ENCODE results near the gene MARK2.

The MARK2 gene

GRCh38 chr11:63853476-63853875, 14.6 kb downstream of the MARK2 start:
- no peak for TF ChIP-seq EZH2 (optimal IDR thresholded peaks at IDR 0.05; ENCODE audit: low read depth, low read length)
- TF ChIP-seq CTCF (IDR thresholded peaks at IDR 0.05; ENCODE audit: low read length), result no peak
- no peak for TF ChIP-seq EZH2phosphoT487 (IDR thresholded peaks at IDR 0.05; ENCODE audit: low read length)
- Histone ChIP-seq H3K9me3 (replicated peaks; ENCODE audit: insufficient read depth, low read length) (no peaks in the 10 kb centered on the region), H3K4me2 (ENCODE audit: low read depth, low read length) (no peak overlapping the region), H3K36me3 (replicated peaks; ENCODE audit: insufficient read depth, low read length) (no peaks in the 10 kb centered on the region), H3K27me3 (replicated peaks; ENCODE audit: insufficient read depth, low read length) (no peaks in the 10 kb centered on the region), H3K27ac (ENCODE audit: low read length) (no peak overlapping the region), H3F3A (ENCODE audit: insufficient read depth, low read length) (peaks cover 14% of the 10 kb centered on the region), H3K9me2 (replicated peaks; ENCODE audit: insufficient read depth, low read length) (no peaks in the 10 kb centered on the region), H3K4me1 (ENCODE audit: low read length) (peaks cover 18% of the 10 kb centered on the region), H3K9ac (ENCODE audit: low read length) (no peak overlapping the region), H2AFZ (ENCODE audit: low read length) (no peak overlapping the region), H3K79me2 (ENCODE audit: low read length) (peaks cover 92% of the 10 kb centered on the region), H3K4me3 (ENCODE audit: low read length) (no peak overlapping the region), H4K20me1 (ENCODE audit: insufficient read depth, low read length) (no peaks in the 10 kb centered on the region)
- DNase-seq, result no peak

- H3K79me2 ChIP-seq (ENCODE audit: low read length), result peaks cover 90% of the 10 kb centered on the region
- TF ChIP-seq CTCF (IDR thresholded peaks at IDR 0.05; ENCODE audit: low read length) (no peak), EZH2phosphoT487 (IDR thresholded peaks at IDR 0.05; ENCODE audit: low read length) (no peak)
These were observed 15.8 kb downstream of the MARK2 start for GRCh38 chr11:63854696-63855095.

DNA sequence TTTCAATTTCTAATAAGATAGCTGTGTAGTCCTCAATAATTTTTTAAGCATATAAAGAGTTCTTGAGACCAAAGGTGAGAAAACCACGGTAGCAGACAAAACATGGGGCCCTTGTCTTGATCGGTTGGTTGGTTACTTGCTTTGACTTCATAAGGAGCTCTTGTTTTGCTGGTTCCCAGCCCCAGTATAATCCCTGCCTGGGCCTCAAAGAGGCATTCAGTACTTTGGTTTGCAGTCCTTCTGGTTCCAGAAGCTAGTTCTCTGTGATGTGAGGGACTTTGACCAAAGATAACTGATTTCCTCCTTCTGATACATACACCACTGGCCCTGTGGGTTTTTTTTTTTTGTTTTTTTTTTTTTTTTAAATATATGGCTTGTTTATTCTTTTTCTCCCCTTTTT, 17.1 kb downstream of the MARK2 start:
- no peak for TF ChIP-seq EZH2phosphoT487 (IDR thresholded peaks at IDR 0.05; ENCODE audit: low read length)
- no peak for TF ChIP-seq EZH2 (optimal IDR thresholded peaks at IDR 0.05; ENCODE audit: low read depth, low read length)
- no peak for TF ChIP-seq CTCF (IDR thresholded peaks at IDR 0.05; ENCODE audit: low read length)
- no peak overlapping the region for H3K27ac ChIP-seq (ENCODE audit: low read length)
- peaks cover 88% of the 10 kb centered on the region for H3K79me2 ChIP-seq (ENCODE audit: low read length)
- H3F3A ChIP-seq (ENCODE audit: insufficient read depth, low read length), result peaks cover 9% of the 10 kb centered on the region
- H3K36me3 ChIP-seq (replicated peaks; ENCODE audit: insufficient read depth, low read length), result no peaks in the 10 kb centered on the region
- no peak overlapping the region for H2AFZ ChIP-seq (ENCODE audit: low read length)
- no peak overlapping the region for H3K9ac ChIP-seq (ENCODE audit: low read length)
- H3K9me3 ChIP-seq (replicated peaks; ENCODE audit: insufficient read depth, low read length), result no peaks in the 10 kb centered on the region
- H3K4me2 ChIP-seq (ENCODE audit: low read depth, low read length), result no peak overlapping the region
- H3K9me2 ChIP-seq (replicated peaks; ENCODE audit: insufficient read depth, low read length), result no peaks in the 10 kb centered on the region
- H4K20me1 ChIP-seq (ENCODE audit: insufficient read depth, low read length), result no peaks in the 10 kb centered on the region; the same call in 1 of the 2 replicates
- no peak overlapping the region for H3K4me3 ChIP-seq (ENCODE audit: low read length)
- DNase-seq, result no peak
- no peaks in the 10 kb centered on the region for H3K27me3 ChIP-seq (replicated peaks; ENCODE audit: insufficient read depth, low read length)
- H3K4me1 ChIP-seq (ENCODE audit: low read length), result peaks cover 11% of the 10 kb centered on the region

More at GRCh38 chr11:63854696-63855095, 15.8 kb downstream of the MARK2 start:
- Histone ChIP-seq H3K27ac (ENCODE audit: low read length) (no peak overlapping the region), H4K20me1 (ENCODE audit: insufficient read depth, low read length) (no peaks in the 10 kb centered on the region; the same call in 1 of the 2 replicates), H3K9ac (ENCODE audit: low read length) (no peak overlapping the region), H3K4me3 (ENCODE audit: low read length) (no peak overlapping the region), H2AFZ (ENCODE audit: low read length) (no peak overlapping the region), H3K9me3 (replicated peaks; ENCODE audit: insufficient read depth, low read length) (no peaks in the 10 kb centered on the region), H3K9me2 (replicated peaks; ENCODE audit: insufficient read depth, low read length) (no peaks in the 10 kb centered on the region), H3K4me1 (ENCODE audit: low read length) (peaks cover 18% of the 10 kb centered on the region), H3K27me3 (replicated peaks; ENCODE audit: insufficient read depth, low read length) (no peaks in the 10 kb centered on the region), H3K36me3 (replicated peaks; ENCODE audit: insufficient read depth, low read length) (no peaks in the 10 kb centered on the region), H3F3A (ENCODE audit: insufficient read depth, low read length) (peaks cover 14% of the 10 kb centered on the region), H3K4me2 (ENCODE audit: low read depth, low read length) (no peak overlapping the region)
- no peak for DNase-seq
